Fibroblast of upper back skin (primary cell): Measurements from ENCODE around the gene TSPAN10.
A peak's percentile ranks its signal among the peaks of the same experiment; 100 is the strongest.

Experiments used
- DNase-seq: peaks from one replicate; pipeline ENCODE4 v3.0.0-alpha.2; 2013

Gene TSPAN10

GRCh38 chr17:81665205-81666091, 28.5 kb downstream of the TSPAN10 start:
- DNase-seq: peak; percentile 19

- DNase-seq: peak; percentile 14
Measured at GRCh38 chr17:81666092-81666341, 29.0 kb downstream of the TSPAN10 start.

GRCh38 chr17:81666342-81667191, 29.6 kb downstream of the TSPAN10 start, which contains the start of the genes CCDC137 and OXLD1:
TSS of gene CCDC137 (plus strand) at chr17:81666737. CDS start at chr17:81666767, 30 bp downstream.
TSS of gene OXLD1 (minus strand) at chr17:81666605. CDS start at chr17:81666577, 28 bp downstream.
- peak; percentile 95 for DNase-seq

GRCh38 chr17:81667754-81668153, 30.8 kb downstream of the TSPAN10 start:
- DNase-seq: no peak

GRCh38 chr17:81672504-81672903, 35.5 kb downstream of the TSPAN10 start:
- DNase-seq: no peak

GRCh38 chr17:81672954-81673353, 36.0 kb downstream of the TSPAN10 start:
- no peak for DNase-seq

- DNase-seq: no peak
Measured at GRCh38 chr17:81673561-81674258, 36.7 kb downstream of the TSPAN10 start.

GRCh38 chr17:81675515-81676221, 38.7 kb downstream of the TSPAN10 start:
- peak; percentile 25 for DNase-seq

- no peak for DNase-seq
Measured at GRCh38 chr17:81676906-81677305, 39.9 kb downstream of the TSPAN10 start.

GRCh38 chr17:81680150-81680549, 43.2 kb downstream of the TSPAN10 start:
- no peak for DNase-seq

- DNase-seq: no peak
Measured at GRCh38 chr17:81681672-81682071, 44.7 kb downstream of the TSPAN10 start.

- DNase-seq: peak; percentile 12
Measured at GRCh38 chr17:81682565-81683207, 45.7 kb downstream of the TSPAN10 start.

GRCh38 chr17:81683208-81683583, 46.2 kb downstream of the TSPAN10 start:
- DNase-seq: no peak

- DNase-seq: peak; percentile 99
Measured at GRCh38 chr17:81683584-81684441, 46.8 kb downstream of the TSPAN10 start, which contains the start of the genes ARL16 and HGS. TSS of gene ARL16 (minus strand) at chr17:81683797. CDS start at chr17:81683753, 44 bp downstream. TSS of gene HGS (plus strand) at chr17:81684011. CDS start at chr17:81684067, 56 bp downstream.

- no peak for DNase-seq
Measured at GRCh38 chr17:81684442-81684911, 47.5 kb downstream of the TSPAN10 start.

GRCh38 chr17:81685108-81685507, 48.1 kb downstream of the TSPAN10 start:
- peak; percentile 54 for DNase-seq

GRCh38 chr17:81686614-81687013, 49.6 kb downstream of the TSPAN10 start:
- no peak for DNase-seq

- no peak for DNase-seq
Measured at GRCh38 chr17:81687770-81688541, 51.0 kb downstream of the TSPAN10 start.

- DNase-seq: no peak
Measured at GRCh38 chr17:81688616-81689015, 51.6 kb downstream of the TSPAN10 start.

GRCh38 chr17:81690066-81690465, 53.1 kb downstream of the TSPAN10 start:
- DNase-seq: no peak
